MV-4-11 (cell line): Measurements from ENCODE around the gene ARMH4.
A peak's percentile ranks its signal among the peaks of the same experiment; 100 is the strongest.

Experiments
- DNase-seq: peaks from one replicate; lab custom pipeline; 2025; lab: John Stamatoyannopoulos, UW

ARMH4 gene

GRCh38 chr14:58100735-58101368 lies 51.2 kb downstream of the ARMH4 start:
- DNase-seq: no peak

GRCh38 chr14:58099682-58100081 lies 52.3 kb downstream of the ARMH4 start:
- DNase-seq: no peak

- DNase-seq: no peak
These were observed 53.5 kb downstream of the ARMH4 start for GRCh38 chr14:58098507-58098906.

GRCh38 chr14:58096731-58097130 lies 55.3 kb downstream of the ARMH4 start:
- no peak for DNase-seq

DNA sequence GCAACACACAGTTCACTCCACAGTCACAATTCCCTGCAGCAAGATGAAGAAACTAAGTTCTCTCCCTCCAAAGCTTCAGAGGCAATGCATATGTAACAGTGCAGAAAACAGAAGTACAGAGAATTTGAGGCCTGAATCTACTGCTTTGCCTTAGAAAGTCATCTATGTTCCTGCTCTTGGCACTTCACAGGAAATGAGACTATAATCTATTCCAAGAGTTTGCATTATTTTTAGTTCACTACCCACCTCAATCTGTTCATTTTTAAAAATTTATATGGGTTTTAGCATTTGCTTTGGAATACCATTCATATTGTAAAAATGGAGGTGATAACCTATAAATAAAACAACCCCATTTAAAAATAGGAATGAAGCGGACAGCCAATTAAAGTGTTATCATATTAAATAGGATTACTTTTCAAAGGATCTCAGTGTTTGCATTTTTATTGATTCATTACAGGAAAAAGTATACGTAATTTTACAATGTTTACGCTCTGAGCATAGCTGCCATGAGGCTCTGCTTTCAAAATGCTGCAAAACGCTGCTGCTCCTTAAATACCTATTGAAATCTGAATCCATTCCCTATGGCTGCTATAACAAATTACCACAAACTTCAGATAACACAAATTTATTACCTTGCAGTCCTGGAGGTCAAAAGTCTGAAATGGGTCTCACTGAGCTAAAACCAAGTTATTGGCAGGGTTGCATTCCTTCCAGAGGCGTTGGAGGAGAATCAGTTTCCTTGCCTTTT lies 60.0 kb downstream of the ARMH4 start:
- DNase-seq: no peak

DNA sequence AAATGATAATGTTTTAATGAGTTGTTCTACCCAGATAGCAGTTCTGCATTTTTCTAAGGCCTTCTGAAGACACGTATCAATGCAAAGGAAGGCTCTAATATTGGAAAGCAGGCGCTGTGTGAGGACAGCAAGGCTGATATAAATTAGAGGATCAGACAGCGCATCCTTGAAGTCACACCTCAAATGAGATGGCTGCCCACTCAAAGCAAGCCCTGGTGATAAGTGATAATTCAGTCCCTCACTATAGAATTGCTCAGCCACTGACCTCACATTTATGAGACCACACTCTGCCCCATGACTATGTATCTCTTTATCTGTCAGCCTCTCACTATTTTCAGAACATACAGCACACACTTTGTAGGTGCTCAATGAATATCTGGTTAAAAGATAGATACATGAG lies 62.4 kb downstream of the ARMH4 start:
- DNase-seq: no peak

DNA sequence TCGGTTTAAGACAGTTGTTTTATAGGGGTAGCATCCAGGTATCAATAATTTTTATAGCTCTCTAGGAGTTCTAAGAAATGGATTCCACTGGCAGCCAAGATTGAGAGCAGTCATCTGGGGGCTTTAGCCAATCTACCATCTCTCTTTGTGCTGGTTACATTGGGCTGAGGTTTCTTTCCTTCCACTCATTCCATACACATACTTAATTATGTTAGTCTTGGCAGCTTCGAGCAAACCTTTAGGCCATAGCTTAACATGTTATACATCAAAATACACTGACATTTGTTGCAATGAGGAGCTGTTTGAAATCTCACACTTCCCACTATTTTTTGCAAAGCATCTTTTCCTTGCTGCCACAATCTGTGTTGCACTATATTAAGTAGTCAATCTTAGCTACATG lies 63.1 kb downstream of the ARMH4 start:
- DNase-seq: no peak

DNA sequence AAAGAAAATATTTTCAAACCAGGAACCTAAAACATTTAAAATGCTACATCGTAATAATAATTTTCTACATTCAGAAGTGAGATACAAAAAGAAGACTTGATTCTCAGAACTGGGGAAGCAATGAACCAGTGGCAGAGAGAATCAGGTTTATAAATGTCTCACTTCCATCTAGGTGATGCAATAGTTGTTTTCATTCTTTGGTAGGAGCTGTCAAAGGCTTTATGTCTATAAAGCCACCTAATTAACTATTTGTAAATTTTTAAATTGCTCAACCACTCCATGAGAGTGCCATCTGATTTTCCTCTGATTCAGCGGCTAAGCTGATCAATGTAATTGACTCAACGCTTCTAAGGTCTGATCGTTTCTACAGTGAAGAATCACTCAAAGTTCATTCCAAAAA lies 66.1 kb downstream of the ARMH4 start:
- DNase-seq: no peak

DNA sequence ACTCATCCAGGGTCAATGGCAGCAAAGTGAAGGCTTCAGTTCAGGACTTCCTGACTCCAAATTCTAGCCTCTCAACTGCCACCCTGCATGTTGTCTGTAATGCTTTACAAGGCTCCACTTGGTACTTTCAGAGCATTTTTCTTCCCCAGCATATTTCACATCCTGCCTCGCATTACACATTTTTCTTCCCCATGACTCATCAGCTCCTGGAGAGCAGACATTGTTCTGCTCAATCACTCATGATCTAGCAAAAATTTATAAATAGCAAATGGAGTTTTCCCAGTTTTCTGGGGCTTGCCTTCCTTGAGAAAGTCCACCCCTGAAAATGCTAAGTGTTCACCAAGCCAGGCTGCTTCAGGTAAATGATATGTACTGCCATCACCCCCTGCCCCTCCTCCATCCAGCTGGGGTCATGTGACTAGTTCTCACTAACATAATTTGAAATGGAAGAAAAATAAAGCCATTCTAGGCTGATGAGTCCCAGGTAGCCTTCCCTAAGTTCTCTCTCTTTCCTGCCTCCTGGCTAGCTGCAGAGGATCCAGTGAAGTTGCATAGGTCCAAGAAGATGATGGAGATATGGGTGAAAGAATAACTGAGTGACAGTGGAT lies 69.4 kb downstream of the ARMH4 start:
- DNase-seq: peak; percentile 11

DNA sequence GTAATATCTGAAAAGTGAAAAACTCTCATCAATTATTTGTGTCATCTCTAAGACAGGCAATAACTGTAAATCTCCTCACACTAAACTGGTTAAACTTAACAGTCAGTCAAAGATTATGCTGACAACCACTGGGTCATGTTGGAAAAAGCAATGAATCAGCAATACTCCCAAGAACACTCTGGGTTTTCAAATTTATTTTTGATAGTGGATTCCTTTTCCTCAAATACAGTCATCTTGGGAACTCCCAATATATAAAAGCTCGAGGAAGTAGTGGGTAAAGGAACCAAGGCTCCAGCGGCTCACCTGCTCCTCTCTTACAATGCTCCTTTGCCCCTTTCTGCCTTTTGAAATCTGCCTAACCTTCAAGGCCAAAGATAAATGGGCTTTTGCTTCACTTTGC lies 70.0 kb downstream of the ARMH4 start:
- no peak for DNase-seq

DNA sequence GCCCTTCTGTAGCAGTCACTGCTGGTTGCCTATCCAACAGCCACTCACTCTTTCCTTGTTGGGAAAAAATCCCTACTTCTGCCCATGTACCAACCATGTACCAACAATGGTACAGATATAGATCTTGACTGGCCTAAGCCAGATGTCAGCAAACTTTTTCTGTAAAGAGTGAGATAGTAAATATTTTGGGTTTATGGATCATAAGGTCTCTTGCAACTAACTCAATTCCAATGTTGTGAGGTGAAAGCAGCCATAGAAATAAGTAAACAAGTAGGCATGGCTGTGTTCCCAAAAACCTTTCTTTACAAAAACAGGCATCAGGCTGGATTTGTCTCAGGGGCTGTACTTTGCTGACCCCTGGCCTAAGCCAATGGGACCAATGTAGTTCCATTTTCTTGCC lies 73.5 kb downstream of the ARMH4 start:
- no peak for DNase-seq

GRCh38 chr14:58078068-58078467 lies 73.9 kb downstream of the ARMH4 start:
- no peak for DNase-seq

DNA sequence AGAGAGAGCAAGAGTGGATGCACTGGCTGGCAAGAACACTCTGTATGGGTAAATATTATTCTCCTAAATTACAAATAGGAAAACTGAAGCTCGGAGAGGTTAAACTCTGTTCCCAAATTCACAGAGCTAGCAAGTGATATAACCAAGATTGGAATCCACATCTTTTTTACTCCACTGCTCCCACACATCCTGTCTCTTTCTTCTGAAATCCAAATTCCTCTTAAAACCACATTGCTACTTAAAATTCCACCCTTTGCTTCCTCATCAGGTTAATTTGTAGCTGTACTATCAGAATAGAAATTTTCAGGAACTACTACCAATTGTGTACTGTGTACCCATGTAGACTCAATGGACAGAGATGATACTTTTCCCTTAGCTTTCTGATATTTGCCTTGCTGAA lies 74.4 kb downstream of the ARMH4 start:
- no peak for DNase-seq

- DNase-seq: no peak
These were observed 78.5 kb downstream of the ARMH4 start for GRCh38 chr14:58073516-58073915.

GRCh38 chr14:58072288-58073071 lies 79.5 kb downstream of the ARMH4 start:
- peak; percentile 36 for DNase-seq

GRCh38 chr14:58071341-58071740 lies 80.7 kb downstream of the ARMH4 start:
- DNase-seq: no peak

GRCh38 chr14:58068306-58068705 lies 83.7 kb downstream of the ARMH4 start:
- DNase-seq: no peak

- no peak for DNase-seq
These were observed 85.9 kb downstream of the ARMH4 start for GRCh38 chr14:58066115-58066514.

DNA sequence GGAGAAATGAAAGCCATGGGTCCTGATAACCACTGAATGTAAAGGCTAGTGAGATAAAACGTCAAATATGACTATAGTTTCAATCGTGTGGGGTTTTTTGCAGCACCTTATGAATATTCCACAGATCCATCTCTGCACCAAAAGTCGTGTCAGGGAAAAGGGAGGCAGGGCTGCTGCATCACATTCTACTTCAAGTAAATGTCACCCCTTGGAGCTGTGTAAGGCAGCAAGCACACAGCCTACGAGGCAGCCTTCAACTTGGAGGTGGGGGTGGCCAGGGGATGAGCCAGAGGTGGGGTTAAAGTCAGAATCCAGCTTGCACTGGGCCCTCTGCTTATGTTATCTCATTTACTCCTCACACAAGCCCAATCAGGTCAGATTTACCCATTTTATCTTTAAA lies 90.4 kb downstream of the ARMH4 start:
- DNase-seq: no peak

DNA sequence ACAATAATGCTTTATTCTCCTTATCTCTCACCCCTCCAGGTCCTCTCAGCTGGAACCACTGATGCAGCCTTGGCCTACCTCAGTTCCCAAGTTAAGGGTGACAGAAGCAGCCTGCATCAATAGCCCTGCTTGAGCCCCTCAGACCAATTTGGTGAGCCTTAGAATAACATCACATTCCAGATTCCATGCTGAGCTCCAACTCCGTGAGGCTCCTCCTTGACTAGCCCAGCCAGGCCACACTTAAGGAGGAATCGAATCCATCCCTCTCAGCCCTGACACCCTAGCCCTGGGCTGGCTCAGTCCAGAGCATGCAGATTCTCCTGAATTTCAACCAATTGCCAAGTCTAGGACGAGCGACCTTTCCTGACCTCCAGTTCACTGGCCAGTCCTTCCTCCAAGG lies 91.1 kb downstream of the ARMH4 start:
- no peak for DNase-seq

GRCh38 chr14:58060077-58060476 lies 91.9 kb downstream of the ARMH4 start:
- no peak for DNase-seq

GRCh38 chr14:58059126-58059525 lies 92.9 kb downstream of the ARMH4 start:
- DNase-seq: no peak
